Measurements from ENCODE around the gene DLEC1.

DNA sequence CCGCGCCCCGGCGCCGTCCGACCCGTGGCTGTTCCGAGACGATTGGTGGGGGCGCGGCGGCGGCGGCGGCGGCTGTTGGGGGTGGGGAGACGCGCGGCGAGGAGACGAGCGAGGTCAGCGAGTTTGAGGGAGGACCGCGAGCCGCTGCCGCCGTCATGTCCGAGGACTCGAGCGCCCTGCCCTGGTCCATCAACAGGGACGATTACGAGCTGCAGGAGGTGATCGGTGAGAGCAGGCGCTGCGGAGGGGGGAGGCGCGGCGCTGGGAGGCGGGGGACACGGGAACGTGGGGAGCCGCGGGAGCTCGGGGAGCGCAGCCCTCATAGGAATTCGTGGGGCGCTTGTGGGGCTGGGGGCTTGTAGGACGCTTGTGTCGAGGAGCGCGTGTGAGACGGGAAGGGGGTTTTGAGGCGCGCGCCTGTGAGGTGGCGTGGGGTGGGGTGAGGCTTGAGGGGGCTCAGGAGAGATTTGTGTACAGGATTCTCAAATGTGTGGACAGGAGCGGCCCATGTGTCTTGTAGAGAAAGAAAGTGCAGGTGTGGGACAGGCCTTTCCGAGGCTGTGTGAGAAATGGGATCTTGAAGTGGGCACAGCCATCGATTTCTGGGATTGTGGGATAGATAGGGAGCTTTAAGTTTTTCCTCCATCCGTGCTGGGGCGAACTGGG, 126.8 kb downstream of the DLEC1 start:
- TF ChIP-seq, protein P1, sequence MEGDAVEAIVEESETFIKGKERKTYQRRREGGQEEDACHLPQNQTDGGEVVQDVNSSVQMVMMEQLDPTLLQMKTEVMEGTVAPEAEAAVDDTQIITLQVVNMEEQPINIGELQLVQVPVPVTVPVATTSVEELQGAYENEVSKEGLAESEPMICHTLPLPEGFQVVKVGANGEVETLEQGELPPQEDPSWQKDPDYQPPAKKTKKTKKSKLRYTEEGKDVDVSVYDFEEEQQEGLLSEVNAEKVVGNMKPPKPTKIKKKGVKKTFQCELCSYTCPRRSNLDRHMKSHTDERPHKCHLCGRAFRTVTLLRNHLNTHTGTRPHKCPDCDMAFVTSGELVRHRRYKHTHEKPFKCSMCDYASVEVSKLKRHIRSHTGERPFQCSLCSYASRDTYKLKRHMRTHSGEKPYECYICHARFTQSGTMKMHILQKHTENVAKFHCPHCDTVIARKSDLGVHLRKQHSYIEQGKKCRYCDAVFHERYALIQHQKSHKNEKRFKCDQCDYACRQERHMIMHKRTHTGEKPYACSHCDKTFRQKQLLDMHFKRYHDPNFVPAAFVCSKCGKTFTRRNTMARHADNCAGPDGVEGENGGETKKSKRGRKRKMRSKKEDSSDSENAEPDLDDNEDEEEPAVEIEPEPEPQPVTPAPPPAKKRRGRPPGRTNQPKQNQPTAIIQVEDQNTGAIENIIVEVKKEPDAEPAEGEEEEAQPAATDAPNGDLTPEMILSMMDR (IDR thresholded peaks at IDR 0.05; ENCODE audit: insufficient read depth, low read length, poor library complexity, severe bottlenecking) = no peak
- no peak for TF ChIP-seq EZH2phosphoT487 (conservative IDR thresholded peaks at IDR 0.05; ENCODE audit: low read length)

Data from SU-DHL-6 (cell line).